ENCODE results near the gene PLS1. TPM values are rescaled to one million over a fixed set of nuclear protein-coding genes. Genes with fewer than 3 reads are reported as not detected.

PLS1 gene
- total RNA-seq, 2 experiments from 2014 or later, result 0.63 to 0.92 TPM

DNA sequence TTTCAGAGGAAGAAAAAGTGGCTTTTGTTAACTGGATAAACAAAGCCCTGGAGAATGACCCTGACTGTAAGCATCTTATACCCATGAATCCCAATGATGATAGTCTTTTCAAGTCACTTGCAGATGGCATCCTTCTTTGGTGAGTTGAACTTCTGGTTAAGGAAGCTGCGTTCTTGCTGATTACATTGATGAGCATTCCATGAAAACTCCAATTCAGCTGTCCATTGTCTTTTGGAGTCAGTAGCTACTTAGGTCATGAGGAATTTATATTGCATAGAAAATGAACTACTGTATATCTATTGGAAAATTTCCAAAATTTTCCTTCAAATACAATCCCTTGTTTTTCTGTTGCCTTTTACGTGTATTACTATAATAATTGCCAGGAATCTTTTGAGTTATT, 80.0 kb downstream of the PLS1 start:
- Mint-ChIP-seq H3K4me3 (no peak overlapping the region), H3K27me3 (no peaks in the 10 kb centered on the region), H3K36me3 (ENCODE audit: low read depth) (peaks cover 5% of the 10 kb centered on the region), H3K9me3 (no peaks in the 10 kb centered on the region), H3K27ac (no peak overlapping the region), H3K4me1 (ENCODE audit: low read depth) (no peaks in the 10 kb centered on the region)
- ChIA-PET CTCF (no interaction called here), POLR2A (no interaction called here)
- TF ChIP-seq, protein P1, sequence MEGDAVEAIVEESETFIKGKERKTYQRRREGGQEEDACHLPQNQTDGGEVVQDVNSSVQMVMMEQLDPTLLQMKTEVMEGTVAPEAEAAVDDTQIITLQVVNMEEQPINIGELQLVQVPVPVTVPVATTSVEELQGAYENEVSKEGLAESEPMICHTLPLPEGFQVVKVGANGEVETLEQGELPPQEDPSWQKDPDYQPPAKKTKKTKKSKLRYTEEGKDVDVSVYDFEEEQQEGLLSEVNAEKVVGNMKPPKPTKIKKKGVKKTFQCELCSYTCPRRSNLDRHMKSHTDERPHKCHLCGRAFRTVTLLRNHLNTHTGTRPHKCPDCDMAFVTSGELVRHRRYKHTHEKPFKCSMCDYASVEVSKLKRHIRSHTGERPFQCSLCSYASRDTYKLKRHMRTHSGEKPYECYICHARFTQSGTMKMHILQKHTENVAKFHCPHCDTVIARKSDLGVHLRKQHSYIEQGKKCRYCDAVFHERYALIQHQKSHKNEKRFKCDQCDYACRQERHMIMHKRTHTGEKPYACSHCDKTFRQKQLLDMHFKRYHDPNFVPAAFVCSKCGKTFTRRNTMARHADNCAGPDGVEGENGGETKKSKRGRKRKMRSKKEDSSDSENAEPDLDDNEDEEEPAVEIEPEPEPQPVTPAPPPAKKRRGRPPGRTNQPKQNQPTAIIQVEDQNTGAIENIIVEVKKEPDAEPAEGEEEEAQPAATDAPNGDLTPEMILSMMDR (IDR thresholded peaks at IDR 0.05), result no peak
- Histone ChIP-seq H3K27me3 (ENCODE audit: control insufficient read depth in 1 of 2, insufficient read depth in 2 of 2, low read length in 2 of 2) (no peaks in the 10 kb centered on the region), H3K4me1 (ENCODE audit: insufficient read depth, low read length) (no peaks in the 10 kb centered on the region), H3K9me3 (ENCODE audit: control insufficient read depth in 1 of 2, insufficient read depth in 1 of 2, low read length in 2 of 2) (no peaks in the 10 kb centered on the region), H3K36me3 (ENCODE audit: insufficient read depth, low read length) (no peaks in the 10 kb centered on the region), H3K27ac (ENCODE audit: low read depth in 1 of 2, low read length in 2 of 2) (no peak overlapping the region), H3K4me3 (ENCODE audit: low read length) (no peak overlapping the region)
- ATAC-seq (ENCODE audit: poor library complexity) (no peak), DNase-seq (no peak)
- intact Hi-C loops (cut with DNase I, micrococcal nuclease), result no loop called here

DNA sequence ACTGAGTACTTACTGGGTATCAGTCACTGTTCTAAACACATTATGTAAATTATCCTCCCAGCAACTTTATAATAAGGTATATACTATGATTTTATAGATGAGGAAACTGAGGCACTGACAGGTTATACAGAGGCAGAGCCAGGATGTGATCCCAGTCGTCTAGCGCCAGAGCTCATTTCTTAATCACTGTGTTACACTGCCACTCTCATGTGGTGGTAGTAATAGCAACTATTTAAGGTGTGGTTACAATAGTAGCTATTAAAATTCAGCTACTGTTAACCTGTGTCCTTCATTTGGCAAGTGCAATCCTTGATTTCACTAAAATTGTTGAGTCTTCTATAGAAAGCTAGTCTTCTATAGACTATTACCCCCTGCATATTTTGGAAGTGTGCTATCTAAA, 84.5 kb downstream of the PLS1 start:
- H3K27me3 Mint-ChIP-seq, result no peaks in the 10 kb centered on the region
- H3K4me1 ChIP-seq (ENCODE audit: insufficient read depth, low read length), result no peaks in the 10 kb centered on the region
- ATAC-seq (ENCODE audit: poor library complexity), result no peak
- no peaks in the 10 kb centered on the region for H3K4me1 Mint-ChIP-seq (ENCODE audit: low read depth)
- DNase-seq, result no peak
- H3K36me3 ChIP-seq (ENCODE audit: insufficient read depth, low read length), result no peaks in the 10 kb centered on the region
- no peaks in the 10 kb centered on the region for H3K27me3 ChIP-seq (ENCODE audit: control insufficient read depth in 1 of 2, insufficient read depth in 2 of 2, low read length in 2 of 2)
- no peak overlapping the region for H3K27ac Mint-ChIP-seq
- no peak overlapping the region for H3K4me3 Mint-ChIP-seq
- H3K36me3 Mint-ChIP-seq (ENCODE audit: low read depth), result no peaks in the 10 kb centered on the region
- ChIA-PET CTCF (no interaction called here), POLR2A (no interaction called here)
- no peaks in the 10 kb centered on the region for H3K9me3 Mint-ChIP-seq
- intact Hi-C loops (cut with DNase I, micrococcal nuclease), result no loop called here
- H3K4me3 ChIP-seq (ENCODE audit: low read length), result no peak overlapping the region
- TF ChIP-seq, protein P1 (IDR thresholded peaks at IDR 0.05), result no peak
- H3K9me3 ChIP-seq (ENCODE audit: control insufficient read depth in 1 of 2, insufficient read depth in 1 of 2, low read length in 2 of 2), result no peaks in the 10 kb centered on the region
- no peak overlapping the region for H3K27ac ChIP-seq (ENCODE audit: low read depth in 1 of 2, low read length in 2 of 2)

DNA sequence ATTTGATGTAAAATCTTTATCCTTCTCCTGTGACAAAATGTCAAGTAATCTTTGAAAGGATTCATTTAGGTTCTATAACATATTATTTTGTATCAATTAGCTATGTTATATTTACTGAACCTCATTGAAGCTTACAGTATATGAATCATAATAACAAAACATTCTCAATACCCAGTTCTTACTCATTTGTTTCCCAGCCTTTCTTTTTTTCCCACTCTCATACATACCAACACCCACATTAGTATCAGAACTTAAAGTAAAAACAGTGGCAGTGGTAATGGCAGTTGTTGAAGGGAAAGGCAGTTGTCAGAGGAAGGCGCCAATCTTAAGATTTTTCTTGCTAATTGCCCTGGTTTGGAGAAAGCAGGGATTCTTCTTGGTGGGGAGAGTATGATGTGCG, 94.4 kb downstream of the PLS1 start:
- intact Hi-C loops (cut with DNase I, micrococcal nuclease), result no loop called here
- no peaks in the 10 kb centered on the region for H3K27me3 ChIP-seq (ENCODE audit: control insufficient read depth in 1 of 2, insufficient read depth in 2 of 2, low read length in 2 of 2)
- Mint-ChIP-seq H3K4me3 (no peak overlapping the region), H3K9me3 (no peaks in the 10 kb centered on the region), H3K36me3 (ENCODE audit: low read depth) (no peaks in the 10 kb centered on the region), H3K27me3 (no peaks in the 10 kb centered on the region), H3K27ac (no peak overlapping the region), H3K4me1 (ENCODE audit: low read depth) (no peaks in the 10 kb centered on the region)
- ATAC-seq (ENCODE audit: poor library complexity) (no peak), DNase-seq (no peak)
- H3K27ac ChIP-seq (ENCODE audit: low read depth in 1 of 2, low read length in 2 of 2), result no peak overlapping the region
- ChIA-PET CTCF (no interaction called here), POLR2A (no interaction called here)
- no peaks in the 10 kb centered on the region for H3K9me3 ChIP-seq (ENCODE audit: control insufficient read depth in 1 of 2, insufficient read depth in 1 of 2, low read length in 2 of 2)
- H3K36me3 ChIP-seq (ENCODE audit: insufficient read depth, low read length), result no peaks in the 10 kb centered on the region
- no peak overlapping the region for H3K4me3 ChIP-seq (ENCODE audit: low read length)
- no peaks in the 10 kb centered on the region for H3K4me1 ChIP-seq (ENCODE audit: insufficient read depth, low read length)
- TF ChIP-seq, protein P1 (IDR thresholded peaks at IDR 0.05), result no peak
